K562 (cell line): ENCODE measurements around the gene FRMD4A. TPM values are rescaled to one million over a fixed set of nuclear protein-coding genes. Genes with fewer than 3 reads are reported as not detected.

Experiments
- BCL6 ChIP-seq: fragments of 250-450 bp; sonication (Bioruptor Pico); IDR thresholded peaks from 2 replicates; pipeline ENCODE4 v1.4.0; 2020
- GTF2E2 ChIP-seq: fragments of 200-800 bp; sonication (Bioruptor generic); IDR thresholded peaks from 2 replicates; pipeline ENCODE4 v1.6.1; 2016; ENCODE audit warnings: missing genetic modification characterization, missing compliant biosample characterization
- KHSRP ChIP-seq: fragments of 450-650 bp; IDR thresholded peaks from 2 replicates; pipeline ENCODE4 v1.6.1; 2017
- L3MBTL2 ChIP-seq: fragments of 450-650 bp; IDR thresholded peaks from 2 replicates; pipeline ENCODE4 v1.6.1; 2016; ENCODE audit warnings: mild to moderate bottlenecking, moderate library complexity
- MCM2 ChIP-seq: fragments of 450-650 bp; IDR thresholded peaks from 2 replicates; pipeline ENCODE4 v1.6.1; 2017; ENCODE audit warnings: low read depth, mild to moderate bottlenecking
- NFIC ChIP-seq: fragments of 450-650 bp; IDR thresholded peaks from 2 replicates; pipeline ENCODE4 v1.6.1; 2017; ENCODE audit warnings: mild to moderate bottlenecking, inconsistent platforms
- NRF1 ChIP-seq, 2 experiments: fragments of 450-650 bp; IDR thresholded peaks in 1 of 2; conservative IDR thresholded peaks in 1 of 2; 2 replicates each; pipeline ENCODE4 v1.6.1; 2014; ENCODE audit warnings: mild to moderate bottlenecking in 2 of 2
- PBX2 ChIP-seq, 2 experiments: IDR thresholded peaks in 1 of 2; conservative IDR thresholded peaks in 1 of 2; 2 replicates each; pipeline ENCODE4 v1.6.1; 2016; ENCODE audit warnings: low read depth in 2 of 2, mild to moderate bottlenecking in 1 of 2, missing compliant biosample characterization in 1 of 2, missing genetic modification characterization in 1 of 2, moderate library complexity in 1 of 2
- PKNOX1 ChIP-seq: fragments of 450-650 bp; IDR thresholded peaks from 2 replicates; pipeline ENCODE4 v1.6.1; 2016
- SPI1 ChIP-seq: IDR thresholded peaks from 2 replicates; pipeline ENCODE4 v1.6.1; 2011; ENCODE audit warnings: low read depth, low read length, control low read depth, borderline replicate concordance
- SRSF7 ChIP-seq: fragments of 200-400 bp; formaldehyde crosslinking; optimal IDR thresholded peaks from 2 replicates; pipeline ENCODE3; 2017; ENCODE audit warnings: mild to moderate bottlenecking, low read depth, low read length
- ZBTB17 ChIP-seq: fragments of 450-650 bp; formaldehyde crosslinking; IDR thresholded peaks from 2 replicates; pipeline ENCODE4 v1.4.0; 2020; ENCODE audit warnings: mild to moderate bottlenecking
- ZBTB34 ChIP-seq: fragments of 250-450 bp; sonication (Bioruptor Pico); IDR thresholded peaks from 2 replicates; pipeline ENCODE4 v1.8.0; 2021; ENCODE audit warnings: mild to moderate bottlenecking, moderate library complexity
- ZMIZ1 ChIP-seq, 2 experiments: fragments of 150-350 bp in 1 of 2; IDR thresholded peaks; 2 replicates each; pipeline ENCODE4 v1.6.1; 2012 to 2016; ENCODE audit warnings: low read depth in 2 of 2, low read length in 2 of 2, mild to moderate bottlenecking in 1 of 2, moderate library complexity in 1 of 2
- ZNF282 ChIP-seq: sonication (generic); formaldehyde crosslinking; IDR thresholded peaks from 2 replicates; pipeline ENCODE4 v1.8.1; 2023; ENCODE audit warnings: missing genetic modification reagents
- ZNF436 ChIP-seq: fragments of 250-450, 450-650 bp; sonication (Bioruptor Pico); formaldehyde crosslinking; IDR thresholded peaks from 2 replicates; pipeline ENCODE4 v1.7.0; 2020; ENCODE audit warnings: mild to moderate bottlenecking
- polyA plus RNA-seq, 8 experiments: library from polyadenylated mRNA; depleted of rRNA in 4 of 8; stranded (reverse) in 5 of 8; unstranded in 3 of 8; fragments of >200 nt; fragmentation: Nextera tagmentation in 2 of 8; fragmentation: Illumina TruSeq in 1 of 8; extraction: Ambion mirVana in 2 of 8; extraction: Trizol in 1 of 8; gene quantifications; 2 replicates each; pipeline versions ENCODE4 v1.2.1 to v1.2.3, GENCODE V29; 2011 to 2014; ENCODE audit warnings: inconsistent platforms in 1 of 8, missing spikeins in 1 of 8
- total RNA-seq, 7 experiments: library from RNA; depleted of rRNA in 6 of 7; stranded (reverse); fragments of >200 nt in 6 of 7; fragmentation: Illumina TruSeq in 2 of 7; extraction: Trizol in 2 of 7; gene quantifications; 2 replicates each; pipeline versions ENCODE4 v1.2.1 to v1.2.3, GENCODE V29; 2011 to 2021; ENCODE audit warnings: low replicate concordance in 1 of 7
- TF ChIP-seq, protein P1 (sequence below): fragments of 250-450 bp; sonication (Bioruptor Pico); IDR thresholded peaks from 2 replicates; pipeline ENCODE4 v1.5.0; 2020; ENCODE audit warnings: mild to moderate bottlenecking

The FRMD4A gene
- total and polyA plus RNA-seq, 9 of the 15 experiments (the other 6 are each of a cell fraction or from before 2014, with no cell fraction given), result 0.80 to 5.2 (median 3.0) TPM

DNA sequence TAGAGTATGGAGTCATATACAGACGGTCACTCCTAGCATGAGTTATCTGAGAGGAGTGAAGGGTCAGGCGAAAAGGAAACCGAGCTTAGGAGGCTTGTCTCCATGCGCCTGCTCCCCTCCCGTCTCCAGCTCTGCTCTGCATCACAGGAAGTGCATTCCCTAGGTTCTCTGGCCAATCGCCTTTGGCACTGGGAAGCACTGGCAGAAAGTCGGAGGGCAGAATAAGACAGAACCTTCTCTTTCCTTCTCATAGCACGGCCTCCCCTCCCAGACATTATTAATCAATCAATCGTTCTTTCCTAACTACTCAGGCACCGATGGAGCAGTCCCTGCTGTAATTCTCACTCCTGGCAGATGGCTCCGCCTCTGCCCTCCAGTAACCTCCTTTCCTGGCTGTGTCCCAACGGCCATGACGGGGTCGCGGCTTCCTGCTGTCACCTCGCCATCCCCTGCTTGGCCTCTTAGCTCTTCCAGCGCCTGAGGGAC is 177.1 kb downstream of the FRMD4A start (continued):
- TF ChIP-seq BCL6 (no peak), SPI1 (no peak), PBX2 (CRISPR knock-in tag; IDR thresholded peaks at IDR 0.05; ENCODE audit: low read depth) (no peak), PBX2 (tag; conservative IDR thresholded peaks at IDR 0.05; ENCODE audit: low read depth) (peak; percentile 48), PKNOX1 (peak; percentile 48; the same call in 1 of the 2 replicates), NFIC (peak; percentile 86), L3MBTL2 (0 out of 2 replicates have a peak, but pooled peaks have one; percentile 35), ZMIZ1 (IDR thresholded peaks at IDR 0.05; ENCODE audit: low read depth in 2 of 2, low read length in 2 of 2) (peak in 1 of 2 experiments; percentile 73; a peak in 1 of 4 replicates), NRF1 (conservative IDR thresholded peaks at IDR 0.05 in 1 of 2, IDR thresholded peaks at IDR 0.05 in 1 of 2) (peak in 1 of 2 experiments; percentile 21; a peak in 1 of 4 replicates), ZBTB17 (peak; percentile 94), ZNF282 (no peak), ZBTB34 (no peak), ZNF436 (CRISPR knock-in tag) (no peak), SRSF7 (no peak), GTF2E2 (tag) (no peak), KHSRP (no peak), MCM2 (no peak)
- TF ChIP-seq, protein P1, sequence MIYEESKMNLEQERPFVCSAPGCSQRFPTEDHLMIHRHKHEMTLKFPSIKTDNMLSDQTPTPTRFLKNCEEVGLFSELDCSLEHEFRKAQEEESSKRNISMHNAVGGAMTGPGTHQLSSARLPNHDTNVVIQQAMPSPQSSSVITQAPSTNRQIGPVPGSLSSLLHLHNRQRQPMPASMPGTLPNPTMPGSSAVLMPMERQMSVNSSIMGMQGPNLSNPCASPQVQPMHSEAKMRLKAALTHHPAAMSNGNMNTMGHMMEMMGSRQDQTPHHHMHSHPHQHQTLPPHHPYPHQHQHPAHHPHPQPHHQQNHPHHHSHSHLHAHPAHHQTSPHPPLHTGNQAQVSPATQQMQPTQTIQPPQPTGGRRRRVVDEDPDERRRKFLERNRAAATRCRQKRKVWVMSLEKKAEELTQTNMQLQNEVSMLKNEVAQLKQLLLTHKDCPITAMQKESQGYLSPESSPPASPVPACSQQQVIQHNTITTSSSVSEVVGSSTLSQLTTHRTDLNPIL (CRISPR knock-in tag), result no peak
